GM12878 (cell line): ENCODE results near the gene MARCHF10.

Experiments
- BACH1 ChIP-seq: fragments of 450-650 bp; IDR thresholded peaks from 2 replicates; pipeline ENCODE4 v1.6.1; 2017; ENCODE audit warnings: mild to moderate bottlenecking, borderline replicate concordance
- CREB1 ChIP-seq: IDR thresholded peaks from 2 replicates; pipeline ENCODE4 v1.6.1; 2012; ENCODE audit warnings: low read depth, mild to moderate bottlenecking, inconsistent platforms
- CTCF ChIP-seq, 3 experiments: IDR thresholded peaks in 2 of 3; conservative IDR thresholded peaks in 1 of 3; 2 replicates each; pipeline ENCODE4 v1.5.1; 2011; ENCODE audit warnings: low read depth in 3 of 3, low read length in 3 of 3, mild to moderate bottlenecking in 3 of 3, control low read depth in 2 of 3, moderate library complexity in 2 of 3, inconsistent platforms in 1 of 3, mixed read lengths in 1 of 3; ENCODE audit not compliant: control insufficient read depth in 2 of 3, insufficient read depth in 1 of 3; ENCODE audit errors: extremely low read depth in 1 of 3
- FOXK2 ChIP-seq: fragments of 450-650 bp; IDR thresholded peaks from 2 replicates; pipeline ENCODE4 v1.6.1; 2017; ENCODE audit warnings: mild to moderate bottlenecking, moderate library complexity
- NR2F1 ChIP-seq: fragments of 450-650 bp; conservative IDR thresholded peaks from 2 replicates; pipeline ENCODE4 v1.6.1; 2017; ENCODE audit warnings: mild to moderate bottlenecking
- POLR2A ChIP-seq: IDR thresholded peaks from 2 replicates; pipeline ENCODE4 v1.6.1; 2011; ENCODE audit warnings: low read depth, mild to moderate bottlenecking, low read length
- SP1 ChIP-seq: IDR thresholded peaks from one replicate; pipeline ENCODE4 v1.6.1; 2011; ENCODE audit warnings: low read depth, low read length
- SUPT20H ChIP-seq: IDR thresholded peaks from 2 replicates; pipeline ENCODE4 v1.6.1; 2011; ENCODE audit warnings: low read depth, mild to moderate bottlenecking, low read length, moderate library complexity, borderline replicate concordance; ENCODE audit not compliant: control insufficient read depth
- ZBTB40 ChIP-seq: fragments of 450-650 bp; IDR thresholded peaks from 2 replicates; pipeline ENCODE4 v1.6.1; 2016; ENCODE audit warnings: mild to moderate bottlenecking, moderate library complexity, borderline replicate concordance
- TF ChIP-seq, protein P1 (sequence below): IDR thresholded peaks from 2 replicates; pipeline ENCODE4 v1.6.1; 2011; ENCODE audit warnings: borderline replicate concordance, low read depth, mild to moderate bottlenecking, moderate library complexity, low read length; ENCODE audit not compliant: insufficient read depth, poor library complexity, severe bottlenecking
- TF ChIP-seq, protein P2 (sequence below): IDR thresholded peaks from 2 replicates; pipeline ENCODE4 v1.6.1; 2012; ENCODE audit warnings: mild to moderate bottlenecking, low read depth, low read length

DNA sequence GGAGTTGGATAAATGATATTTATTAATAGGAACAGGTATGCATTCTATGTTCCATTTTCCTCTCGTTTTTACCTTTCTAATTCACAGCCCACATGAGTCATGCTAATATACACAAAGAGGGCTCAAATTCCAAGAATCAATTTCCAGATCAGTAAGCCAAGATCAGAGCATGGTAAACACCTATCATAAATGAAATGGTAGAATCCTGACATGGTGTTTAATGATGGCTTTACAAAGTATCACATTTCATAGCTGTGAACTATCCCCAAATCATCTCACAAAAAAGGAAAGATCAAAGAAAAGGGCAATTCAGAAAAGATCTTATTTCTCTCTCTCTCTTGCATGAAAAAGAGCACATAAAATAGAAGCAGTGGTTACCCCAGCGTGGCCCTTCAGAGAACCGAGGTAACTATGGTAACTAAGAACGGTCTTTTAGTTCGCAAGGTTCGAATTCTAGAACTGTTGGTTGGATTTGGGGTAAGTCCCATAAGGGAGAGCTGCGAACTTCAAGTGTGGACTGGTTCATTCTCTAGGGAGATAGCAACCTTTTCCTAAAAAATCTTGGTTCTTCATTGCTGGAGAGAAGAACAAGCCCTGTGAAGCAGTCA lies 73.0 kb downstream of the MARCHF10 start:
- TF ChIP-seq CTCF (IDR thresholded peaks at IDR 0.05 in 2 of 3, conservative IDR thresholded peaks at IDR 0.05 in 1 of 3; ENCODE audit: control insufficient read depth in 2 of 3, extremely low read depth in 1 of 3, insufficient read depth in 1 of 3, low read depth in 3 of 3, low read length in 3 of 3) (no peak), FOXK2 (no peak), CREB1 (no peak), SP1 (no peak), BACH1 (no peak), ZBTB40 (no peak), POLR2A (no peak), SUPT20H (no peak), NR2F1 (no peak)
- TF ChIP-seq, protein P1, sequence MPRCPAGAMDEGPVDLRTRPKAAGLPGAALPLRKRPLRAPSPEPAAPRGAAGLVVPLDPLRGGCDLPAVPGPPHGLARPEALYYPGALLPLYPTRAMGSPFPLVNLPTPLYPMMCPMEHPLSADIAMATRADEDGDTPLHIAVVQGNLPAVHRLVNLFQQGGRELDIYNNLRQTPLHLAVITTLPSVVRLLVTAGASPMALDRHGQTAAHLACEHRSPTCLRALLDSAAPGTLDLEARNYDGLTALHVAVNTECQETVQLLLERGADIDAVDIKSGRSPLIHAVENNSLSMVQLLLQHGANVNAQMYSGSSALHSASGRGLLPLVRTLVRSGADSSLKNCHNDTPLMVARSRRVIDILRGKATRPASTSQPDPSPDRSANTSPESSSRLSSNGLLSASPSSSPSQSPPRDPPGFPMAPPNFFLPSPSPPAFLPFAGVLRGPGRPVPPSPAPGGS: no peak
- TF ChIP-seq, protein P2, sequence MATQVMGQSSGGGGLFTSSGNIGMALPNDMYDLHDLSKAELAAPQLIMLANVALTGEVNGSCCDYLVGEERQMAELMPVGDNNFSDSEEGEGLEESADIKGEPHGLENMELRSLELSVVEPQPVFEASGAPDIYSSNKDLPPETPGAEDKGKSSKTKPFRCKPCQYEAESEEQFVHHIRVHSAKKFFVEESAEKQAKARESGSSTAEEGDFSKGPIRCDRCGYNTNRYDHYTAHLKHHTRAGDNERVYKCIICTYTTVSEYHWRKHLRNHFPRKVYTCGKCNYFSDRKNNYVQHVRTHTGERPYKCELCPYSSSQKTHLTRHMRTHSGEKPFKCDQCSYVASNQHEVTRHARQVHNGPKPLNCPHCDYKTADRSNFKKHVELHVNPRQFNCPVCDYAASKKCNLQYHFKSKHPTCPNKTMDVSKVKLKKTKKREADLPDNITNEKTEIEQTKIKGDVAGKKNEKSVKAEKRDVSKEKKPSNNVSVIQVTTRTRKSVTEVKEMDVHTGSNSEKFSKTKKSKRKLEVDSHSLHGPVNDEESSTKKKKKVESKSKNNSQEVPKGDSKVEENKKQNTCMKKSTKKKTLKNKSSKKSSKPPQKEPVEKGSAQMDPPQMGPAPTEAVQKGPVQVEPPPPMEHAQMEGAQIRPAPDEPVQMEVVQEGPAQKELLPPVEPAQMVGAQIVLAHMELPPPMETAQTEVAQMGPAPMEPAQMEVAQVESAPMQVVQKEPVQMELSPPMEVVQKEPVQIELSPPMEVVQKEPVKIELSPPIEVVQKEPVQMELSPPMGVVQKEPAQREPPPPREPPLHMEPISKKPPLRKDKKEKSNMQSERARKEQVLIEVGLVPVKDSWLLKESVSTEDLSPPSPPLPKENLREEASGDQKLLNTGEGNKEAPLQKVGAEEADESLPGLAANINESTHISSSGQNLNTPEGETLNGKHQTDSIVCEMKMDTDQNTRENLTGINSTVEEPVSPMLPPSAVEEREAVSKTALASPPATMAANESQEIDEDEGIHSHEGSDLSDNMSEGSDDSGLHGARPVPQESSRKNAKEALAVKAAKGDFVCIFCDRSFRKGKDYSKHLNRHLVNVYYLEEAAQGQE: no peak
